T-helper 2 cell (primary cell): ENCODE results near the gene ZNF212.

Source experiments
- DNase-seq, 5 experiments: peaks; one replicate each; pipeline versions ENCODE4 v3.0.0 to v3.0.0-alpha.2; 2012 to 2022
- total RNA-seq, 2 donors: gene quantifications; one replicate each; lab custom pipeline; 2026; lab: John Stamatoyannopoulos, UW

ZNF212 gene
- total RNA-seq, result 7.2 to 13.2 reads per million in 2 donors

- DNase-seq, result peak; percentile 69 to 91 (median 81)
Measured at GRCh38 chr7:149239345-149240143, at the start of gene ZNF212. Gene ZNF212, plus strand, starts transcription at chr7:149239651. Its CDS starts 128 bp downstream, at chr7:149239779.

- DNase-seq, result no peak
Measured at GRCh38 chr7:149191851-149192250, 47.6 kb upstream of the ZNF212 start.

- no peak for DNase-seq
Measured at GRCh38 chr7:149194799-149195179, 44.7 kb upstream of the ZNF212 start.

- DNase-seq, result peak; percentile 32 to 81 (median 62)
Measured at GRCh38 chr7:149195180-149196150, 44.0 kb upstream of the ZNF212 start, which contains the start of gene ZNF282. Gene ZNF282, plus strand, starts transcription at chr7:149195546. Its CDS starts 44 bp downstream, at chr7:149195590.

GRCh38 chr7:149196151-149196704, 43.2 kb upstream of the ZNF212 start:
- peak in 1 of 5 experiments; percentile 20 for DNase-seq

- DNase-seq, result peak in 1 of 5 experiments; percentile 35
Measured at GRCh38 chr7:149196705-149197171, 42.7 kb upstream of the ZNF212 start.

GRCh38 chr7:149197675-149198074, 41.8 kb upstream of the ZNF212 start:
- DNase-seq, result no peak

- DNase-seq, result no peak
Measured at GRCh38 chr7:149198161-149198816, 41.2 kb upstream of the ZNF212 start.

- no peak for DNase-seq
Measured at GRCh38 chr7:149199234-149199995, 40.0 kb upstream of the ZNF212 start.

GRCh38 chr7:149202831-149203231, 36.6 kb upstream of the ZNF212 start:
- DNase-seq, result peak in 1 of 5 experiments; percentile 94

- DNase-seq, result no peak
Measured at GRCh38 chr7:149205690-149206381, 33.6 kb upstream of the ZNF212 start.

GRCh38 chr7:149207324-149208035, 32.0 kb upstream of the ZNF212 start:
- no peak for DNase-seq

- peak in 3 of 5 experiments; percentile 45 to 92 (median 87) for DNase-seq
Measured at GRCh38 chr7:149209518-149210269, 29.8 kb upstream of the ZNF212 start.

GRCh38 chr7:149210551-149210950, 28.9 kb upstream of the ZNF212 start:
- DNase-seq, result no peak

GRCh38 chr7:149214020-149214720, 25.3 kb upstream of the ZNF212 start:
- no peak for DNase-seq

GRCh38 chr7:149216402-149216801, 23.0 kb upstream of the ZNF212 start:
- DNase-seq, result no peak

GRCh38 chr7:149217570-149217969, 21.9 kb upstream of the ZNF212 start:
- no peak for DNase-seq
